Measurements from ENCODE around the gene NAT9.

Gene NAT9

DNA sequence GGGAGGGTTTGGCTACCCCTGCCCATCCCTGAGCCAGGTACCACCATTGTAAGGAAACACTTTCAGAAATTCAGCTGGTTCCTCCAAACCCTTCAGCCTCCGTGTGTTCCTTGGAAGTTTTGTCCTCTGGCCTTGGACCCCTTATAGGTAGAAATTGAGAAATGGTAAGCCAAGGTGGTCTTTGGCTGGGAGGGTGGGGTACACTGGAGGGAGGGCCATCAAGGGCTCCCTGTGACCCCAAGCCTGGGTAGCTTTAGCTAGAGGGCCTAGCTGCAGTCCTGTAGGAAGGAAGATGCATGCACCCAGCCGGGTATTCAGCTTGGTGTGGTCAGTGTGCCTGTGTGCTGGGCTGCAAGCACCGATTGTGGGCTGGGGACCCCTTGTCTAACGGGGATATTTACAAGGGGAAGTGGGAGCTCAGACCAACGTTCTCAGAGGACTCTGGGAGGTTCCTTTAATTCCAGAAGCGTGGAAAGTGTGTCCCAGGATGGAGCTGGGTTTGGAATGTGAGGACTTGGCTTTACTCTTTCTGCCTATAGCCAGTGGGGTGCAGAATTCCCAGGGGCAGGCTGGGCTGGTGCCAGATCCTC is 6.8 kb downstream of the NAT9 start:
- intact Hi-C loops (cut with DNase I) = no loop called here
- DNase-seq = no peak

DNA sequence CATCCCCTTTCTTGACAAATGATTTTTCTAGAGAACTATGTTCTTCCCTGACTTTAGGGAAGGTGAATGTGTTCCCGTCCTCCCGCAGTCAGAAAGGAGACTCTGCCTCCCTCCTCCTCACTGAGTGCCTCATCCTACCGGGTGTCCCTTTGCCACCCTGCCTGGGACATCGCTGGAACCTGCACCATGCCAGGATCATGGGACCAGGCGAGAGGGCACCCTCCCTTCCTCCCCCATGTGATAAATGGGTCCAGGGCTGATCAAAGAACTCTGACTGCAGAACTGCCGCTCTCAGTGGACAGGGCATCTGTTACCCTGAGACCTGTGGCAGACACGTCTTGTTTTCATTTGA is 7.4 kb downstream of the NAT9 start:
- intact Hi-C loops (cut with DNase I) = no loop called here
- peak in 2 of 42 donors; percentile 17 to 27 for DNase-seq

DNA sequence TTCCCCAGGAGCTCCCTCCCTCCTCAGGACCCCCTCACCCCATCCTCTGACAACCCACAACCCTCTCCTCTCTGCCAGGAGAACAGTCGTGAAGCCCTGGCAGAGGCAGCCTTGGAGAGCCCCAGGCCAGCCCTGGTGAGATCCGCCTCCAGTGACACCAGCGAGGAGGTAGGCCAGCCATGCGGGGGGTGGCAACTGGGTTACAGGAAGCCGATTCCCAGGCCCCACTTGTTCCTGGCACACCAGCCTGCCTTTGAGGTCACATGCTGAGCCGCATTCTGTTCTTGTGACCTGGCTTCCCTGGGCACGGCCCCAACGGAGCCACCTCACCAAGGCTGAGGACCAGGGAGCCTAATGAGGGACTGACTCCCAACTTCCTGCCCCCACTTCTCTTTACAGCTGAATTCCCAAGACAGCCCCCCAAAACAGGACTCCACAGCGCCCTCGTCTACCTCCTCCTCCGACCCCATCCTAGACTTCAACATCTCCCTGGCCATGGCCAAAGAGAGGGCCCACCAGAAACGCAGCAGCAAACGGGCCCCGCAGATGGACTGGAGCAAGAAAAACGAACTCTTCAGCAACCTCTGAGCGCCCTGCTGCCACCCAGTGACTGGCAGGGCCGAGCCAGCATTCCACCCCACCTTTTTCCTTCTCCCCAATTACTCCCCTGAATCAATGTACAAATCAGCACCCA is 7.9 kb downstream of the NAT9 start:
- intact Hi-C loops (cut with DNase I) = no loop called here
- peak in 29 of 42 donors; percentile 21 to 85 (median 64) for DNase-seq

DNA sequence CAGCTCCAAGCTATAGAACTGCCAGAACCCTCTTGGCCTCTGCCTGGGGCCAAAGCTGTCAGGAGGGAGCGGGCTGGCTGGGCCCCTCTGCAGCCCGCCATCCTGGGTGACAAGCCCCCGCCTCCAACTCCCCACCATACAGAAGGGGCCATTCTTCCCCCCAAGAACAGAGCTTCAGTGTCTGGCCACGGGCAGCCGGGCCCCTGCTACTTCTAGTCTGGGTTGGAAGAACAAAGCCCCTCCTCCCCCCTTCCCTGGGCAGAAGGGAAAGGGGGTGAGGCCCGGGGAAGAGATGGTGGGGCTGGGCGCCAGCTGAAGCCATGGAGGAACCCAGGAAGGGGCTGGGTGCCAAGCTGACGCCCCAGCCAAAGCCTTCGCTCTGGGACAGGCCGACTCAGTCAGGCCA is 9.0 kb downstream of the NAT9 start:
- DNase-seq = peak; percentile 80 to 97 (median 93)
- intact Hi-C loops (cut with DNase I) = no loop called here

- intact Hi-C loops (cut with DNase I) = no loop called here
- DNase-seq = no peak
These were observed 9.7 kb downstream of the NAT9 start for GRCh38 chr17:74766413-74766812.

GRCh38 chr17:74764751-74765286 is 11.3 kb downstream of the NAT9 start:
- intact Hi-C loops (cut with DNase I) = no loop called here
- no peak for DNase-seq

DNA sequence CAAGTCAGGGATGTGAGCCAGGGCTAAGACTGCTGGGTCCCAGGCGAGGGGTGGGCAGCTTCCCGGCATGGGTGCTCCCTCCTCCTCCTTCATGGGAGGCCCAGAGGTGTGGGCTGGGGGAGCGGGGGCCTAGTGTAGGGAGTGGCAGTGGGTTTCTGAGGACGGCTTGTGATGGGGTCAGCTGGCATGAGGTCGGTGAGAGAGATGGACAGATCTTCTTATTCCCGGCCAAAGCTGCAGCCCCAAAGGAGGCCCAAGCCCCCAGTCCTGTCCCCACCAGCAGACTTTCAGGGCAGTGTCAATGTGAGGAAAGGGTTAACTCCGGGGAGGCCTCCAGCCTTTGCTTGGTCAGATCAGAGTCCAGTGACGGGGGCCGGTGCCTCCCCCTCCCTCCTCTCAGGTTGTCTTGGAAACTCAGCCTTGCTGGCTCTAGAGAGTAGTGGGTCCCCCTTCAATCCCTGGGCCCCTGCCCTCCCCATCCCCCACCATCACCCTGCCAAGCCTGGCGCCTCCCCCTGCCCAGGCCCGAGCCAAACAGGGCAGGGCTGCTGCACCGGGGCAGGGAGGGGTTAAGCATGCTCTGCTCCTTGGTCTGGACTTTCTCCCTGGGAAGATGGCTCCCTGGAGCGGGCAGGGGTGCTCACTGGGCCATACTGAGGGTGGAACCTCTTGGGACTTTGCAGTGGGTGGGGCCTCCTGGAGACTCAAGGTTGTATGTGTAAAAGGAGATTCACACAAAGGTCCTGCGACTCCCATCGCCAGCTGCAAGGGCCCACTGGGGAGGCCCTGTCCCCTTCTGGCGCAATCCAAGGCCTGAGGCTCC is 12.4 kb downstream of the NAT9 start:
- peak in 19 of 42 donors; percentile 13 to 78 (median 58) for DNase-seq
- intact Hi-C loops (cut with DNase I) = no loop called here

- intact Hi-C loops (cut with DNase I) = no loop called here
- DNase-seq = no peak
These were observed 14.2 kb downstream of the NAT9 start for GRCh38 chr17:74761931-74762330.

DNA sequence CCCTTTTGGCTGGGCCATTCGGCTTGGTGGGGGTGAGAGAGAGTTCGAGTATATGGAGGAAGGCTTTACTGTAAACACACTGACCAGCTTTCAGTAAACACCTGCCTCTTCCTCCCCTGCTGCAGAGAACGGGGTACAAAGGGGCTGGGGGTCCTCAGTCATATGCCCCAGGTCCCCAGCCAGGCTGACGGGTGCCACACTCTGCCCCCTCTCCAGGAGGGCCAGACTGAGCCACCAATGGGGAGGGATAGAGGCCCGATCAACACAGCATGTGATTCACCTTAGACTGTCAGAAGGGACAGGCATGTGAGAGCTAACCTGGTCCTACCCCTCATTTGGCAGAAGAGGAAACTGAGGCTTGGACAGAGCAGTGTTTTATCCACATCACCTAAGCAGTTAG is 14.7 kb downstream of the NAT9 start:
- DNase-seq = no peak
- intact Hi-C loops (cut with DNase I) = no loop called here

- intact Hi-C loops (cut with DNase I) = no loop called here
- peak in 28 of 42 donors; percentile 35 to 80 (median 63) for DNase-seq
These were observed 15.6 kb downstream of the NAT9 start for GRCh38 chr17:74760404-74761105.

DNA sequence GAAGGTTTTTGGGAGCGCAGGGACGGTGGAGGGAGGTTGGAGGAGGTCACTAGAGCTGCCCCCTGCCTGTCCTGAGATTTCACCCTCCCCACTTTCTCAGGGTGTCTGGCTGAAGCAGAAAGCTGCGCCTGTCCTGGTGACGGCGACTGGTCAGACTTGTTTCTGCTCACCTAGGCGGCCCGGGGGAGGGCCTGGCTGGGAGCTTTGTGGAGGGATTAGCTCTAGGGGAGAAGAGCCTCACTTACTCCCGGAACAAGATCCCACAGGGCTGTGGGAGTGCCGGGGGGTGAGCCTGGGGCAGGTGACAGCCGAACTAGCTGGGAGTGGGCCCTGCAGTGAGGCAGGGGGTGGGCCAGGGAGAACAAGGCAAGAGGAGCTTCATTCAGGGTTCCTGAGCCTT is 16.2 kb downstream of the NAT9 start:
- intact Hi-C loops (cut with DNase I) = no loop called here
- DNase-seq = no peak

DNA sequence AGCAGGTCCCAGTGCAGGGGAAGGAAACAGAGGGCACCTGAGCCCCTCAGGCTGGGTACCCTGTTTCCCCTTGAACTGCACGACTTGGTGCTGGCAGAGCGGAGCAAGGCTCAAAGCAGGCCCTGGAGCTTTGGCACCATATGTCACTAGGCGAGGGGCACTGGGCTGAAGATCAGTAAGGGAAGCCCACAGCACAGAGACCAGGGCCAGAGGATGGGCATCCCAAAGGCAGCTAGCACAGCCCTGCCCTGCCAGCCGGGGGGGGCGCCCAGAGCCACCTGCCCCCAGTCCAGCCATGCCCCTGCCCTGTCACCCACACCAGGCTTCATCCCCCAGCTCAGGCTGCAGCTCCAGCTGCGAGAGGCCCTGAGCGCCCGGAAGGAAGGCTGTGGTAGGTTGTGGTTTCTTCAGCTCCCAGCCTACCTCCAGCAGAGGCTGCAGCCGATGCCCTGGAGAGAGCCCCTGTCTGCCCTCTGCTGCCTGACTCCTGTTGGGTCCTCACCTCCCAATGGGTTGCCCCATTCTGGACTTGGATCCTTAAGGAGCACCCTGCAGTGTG is 16.8 kb downstream of the NAT9 start:
- no peak for DNase-seq
- intact Hi-C loops (cut with DNase I) = no loop called here

- DNase-seq = peak in 8 of 42 donors; percentile 49 to 76 (median 60)
- intact Hi-C loops (cut with DNase I) = no loop called here
These were observed 17.3 kb downstream of the NAT9 start for GRCh38 chr17:74758848-74759168.

- DNase-seq = peak in 13 of 42 donors; percentile 29 to 77 (median 60)
- intact Hi-C loops (cut with DNase I) = no loop called here
These were observed 18.0 kb downstream of the NAT9 start for GRCh38 chr17:74757931-74758847.

DNA sequence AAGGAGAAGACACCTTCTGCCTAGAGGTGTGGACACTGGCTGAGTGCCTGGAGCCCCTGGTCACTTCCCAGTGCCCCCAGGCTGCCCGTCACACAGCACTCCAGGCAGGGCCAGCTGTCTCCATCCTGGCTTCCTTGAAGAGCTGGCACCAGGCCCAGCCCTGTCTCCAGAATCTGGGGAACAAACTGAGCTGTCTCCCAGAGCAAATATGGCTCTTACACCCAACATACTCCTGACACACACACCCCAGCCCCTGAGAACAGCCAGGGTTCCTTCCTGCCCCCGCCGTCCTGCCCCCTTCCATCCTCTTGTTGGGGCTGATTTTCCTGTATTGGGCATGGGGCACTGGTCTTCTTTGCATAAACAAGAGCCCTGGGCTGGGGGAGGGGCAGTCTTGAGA is 18.6 kb downstream of the NAT9 start:
- peak in 16 of 42 donors; percentile 36 to 76 (median 54) for DNase-seq
- intact Hi-C loops (cut with DNase I) = no loop called here

- intact Hi-C loops (cut with DNase I) = no loop called here
- no peak for DNase-seq
These were observed 19.3 kb downstream of the NAT9 start for GRCh38 chr17:74756891-74757290.

DNA sequence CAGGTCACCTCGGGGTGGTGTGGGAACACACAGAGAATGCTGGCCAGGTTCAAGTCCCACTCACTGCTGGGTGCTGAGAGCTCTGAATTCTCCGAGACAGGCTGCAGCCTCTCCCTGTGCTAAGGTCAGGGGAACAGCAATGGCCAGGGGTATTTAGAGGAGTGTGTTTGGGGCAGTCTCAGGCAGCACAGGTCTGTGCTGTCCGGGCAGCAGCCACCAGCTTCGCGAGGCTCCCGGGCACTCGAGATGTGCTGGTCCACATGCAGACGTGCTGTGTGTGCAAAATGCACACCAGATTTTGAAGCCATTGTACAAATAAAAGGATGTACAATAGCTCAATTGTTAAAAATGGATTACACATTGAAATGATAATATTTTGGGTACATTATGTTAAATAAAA is 20.6 kb downstream of the NAT9 start:
- intact Hi-C loops (cut with DNase I) = no loop called here

DNA sequence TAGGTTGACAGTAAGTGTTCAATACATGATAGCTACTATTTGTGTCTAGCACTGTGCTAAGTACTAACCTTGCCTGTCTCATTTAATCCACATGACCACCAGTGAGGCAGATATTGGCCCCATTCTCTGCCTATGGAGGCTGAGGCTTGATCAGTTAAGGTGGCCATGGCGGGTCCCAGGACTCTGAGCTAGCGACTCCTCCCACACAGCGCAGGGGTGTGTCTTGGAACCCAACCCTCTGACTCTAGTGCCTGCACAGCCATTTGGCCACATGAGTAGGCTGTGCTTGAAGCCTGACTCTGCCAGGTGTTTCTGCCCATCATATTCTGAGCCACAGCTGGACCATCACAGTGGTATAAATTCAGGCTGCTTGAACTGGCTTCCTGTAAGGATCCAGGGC is 21.3 kb downstream of the NAT9 start:
- intact Hi-C loops (cut with DNase I) = no loop called here
- no peak for DNase-seq

More for the DNA sequence above, 20.6 kb downstream of the NAT9 start:
- peak in 6 of 42 donors; percentile 38 to 75 (median 54) for DNase-seq

All from head of caudate nucleus (tissue), 42 donors.